Measurements from ENCODE around the gene MAD1L1.

MAD1L1 gene

DNA sequence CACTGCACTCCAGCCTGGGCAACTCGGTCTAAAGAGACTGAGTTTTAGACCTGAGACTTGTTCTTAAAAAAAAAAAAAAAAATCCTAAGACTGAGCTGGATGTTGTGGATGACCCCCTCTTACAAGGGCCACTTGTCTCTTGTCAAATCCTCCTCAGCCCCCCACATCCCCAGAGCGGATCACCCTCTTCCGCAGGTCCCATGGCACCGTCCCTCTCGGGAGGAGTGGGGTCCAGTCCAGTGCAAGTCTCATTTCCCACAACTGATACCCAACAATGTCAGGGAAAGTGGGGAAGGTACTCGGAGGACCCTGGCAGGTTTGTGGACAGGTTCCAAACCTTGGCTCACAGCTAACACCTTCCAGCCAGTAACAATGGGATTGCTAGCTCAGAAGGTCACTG, 462.4 kb downstream of the MAD1L1 start:
- H3K27ac ChIP-seq (ENCODE audit: insufficient read depth, low read length, poor library complexity, severe bottlenecking) = no peak overlapping the region
- DNase-seq = no peak
- H3K36me3 ChIP-seq (ENCODE audit: control insufficient read depth, insufficient read depth, low read length) = no peaks in the 10 kb centered on the region
- no peaks in the 10 kb centered on the region for H3K4me1 ChIP-seq (ENCODE audit: control insufficient read depth, insufficient read depth, low read length, poor library complexity, severe bottlenecking)
- no peak overlapping the region for H3K4me3 ChIP-seq (ENCODE audit: insufficient read depth, low read depth, low read length, poor library complexity, severe bottlenecking)
- no peaks in the 10 kb centered on the region for H3K27me3 ChIP-seq (replicated peaks; ENCODE audit: control insufficient read depth, insufficient read depth, low read length, poor library complexity, severe bottlenecking)
- H3K9me3 ChIP-seq (ENCODE audit: control insufficient read depth, low read length) = no peaks in the 10 kb centered on the region

DNA sequence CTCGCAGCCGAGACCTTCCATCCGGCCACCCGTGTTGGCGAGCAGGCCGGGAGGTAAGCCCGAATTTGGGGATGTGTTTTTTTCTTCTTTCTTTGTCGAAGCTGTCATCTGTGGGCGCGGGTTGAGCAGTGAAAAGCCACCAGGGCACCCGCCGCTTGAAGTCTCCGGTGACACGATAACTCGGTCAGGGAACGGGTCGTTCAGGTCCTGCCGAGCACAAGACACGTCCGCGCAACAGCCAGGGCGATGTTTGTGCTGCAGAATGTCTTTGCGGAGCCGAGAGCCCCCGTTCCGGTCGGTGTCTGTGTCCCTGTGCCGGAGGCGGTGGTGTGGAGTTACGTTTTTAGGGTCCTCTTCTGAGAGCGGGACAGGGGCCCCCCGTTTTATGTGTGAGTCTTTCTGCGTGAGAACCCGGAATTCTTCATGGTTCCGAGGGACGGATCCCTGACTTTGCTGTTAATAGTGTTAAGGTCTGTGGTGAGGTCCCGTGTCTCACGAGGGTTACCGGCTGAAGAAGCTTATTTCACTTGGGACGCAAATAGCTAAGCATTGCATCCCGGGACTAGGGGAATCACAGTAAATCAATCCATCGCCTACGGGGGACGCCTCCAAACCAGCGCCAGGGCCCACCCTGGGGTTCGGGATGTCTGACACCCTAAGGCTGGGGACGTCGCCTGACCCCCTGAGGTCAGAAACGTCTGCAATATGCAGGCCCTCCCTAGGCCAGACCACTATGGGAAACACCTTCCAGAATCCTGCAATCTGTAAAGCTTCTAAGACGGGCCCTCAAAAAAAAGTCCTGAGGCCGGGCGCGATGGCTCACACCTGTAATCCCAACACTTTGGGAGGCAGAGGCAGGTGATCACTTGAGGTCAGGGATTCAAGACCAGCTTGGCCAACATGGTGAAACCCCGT, 463.2 kb downstream of the MAD1L1 start:
- Histone ChIP-seq H3K4me3 (ENCODE audit: insufficient read depth, low read depth, low read length, poor library complexity, severe bottlenecking) (no peak overlapping the region), H3K27ac (ENCODE audit: insufficient read depth, low read length, poor library complexity, severe bottlenecking) (no peak overlapping the region), H3K9me3 (ENCODE audit: control insufficient read depth, low read length) (no peaks in the 10 kb centered on the region), H3K4me1 (ENCODE audit: control insufficient read depth, insufficient read depth, low read length, poor library complexity, severe bottlenecking) (no peaks in the 10 kb centered on the region), H3K36me3 (ENCODE audit: control insufficient read depth, insufficient read depth, low read length) (no peaks in the 10 kb centered on the region), H3K27me3 (replicated peaks; ENCODE audit: control insufficient read depth, insufficient read depth, low read length, poor library complexity, severe bottlenecking) (no peaks in the 10 kb centered on the region)
- no peak for DNase-seq

DNA sequence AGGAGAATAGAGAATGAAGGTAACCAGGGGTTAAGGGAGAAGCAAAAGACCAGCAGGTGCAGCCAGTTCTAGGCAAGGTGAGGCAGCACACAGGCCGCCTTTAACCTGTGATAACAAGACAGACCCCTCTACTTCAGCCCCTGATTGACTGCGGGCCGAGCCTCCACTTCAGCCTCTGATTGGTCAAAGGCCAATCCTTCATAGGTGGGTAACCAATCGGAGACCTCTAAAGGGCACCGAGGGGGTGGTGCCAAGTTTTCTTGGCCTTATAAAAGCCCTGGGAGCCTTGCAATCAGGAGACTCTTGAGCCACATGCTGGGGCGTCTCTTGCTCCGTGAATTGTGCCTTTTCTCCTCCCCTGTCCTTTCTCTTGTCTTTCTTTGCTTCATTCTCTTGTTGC, 463.9 kb downstream of the MAD1L1 start:
- no peak for DNase-seq
- no peak overlapping the region for H3K27ac ChIP-seq (ENCODE audit: insufficient read depth, low read length, poor library complexity, severe bottlenecking)
- H3K27me3 ChIP-seq (replicated peaks; ENCODE audit: control insufficient read depth, insufficient read depth, low read length, poor library complexity, severe bottlenecking) = no peaks in the 10 kb centered on the region
- no peaks in the 10 kb centered on the region for H3K36me3 ChIP-seq (ENCODE audit: control insufficient read depth, insufficient read depth, low read length)
- no peaks in the 10 kb centered on the region for H3K9me3 ChIP-seq (ENCODE audit: control insufficient read depth, low read length)
- no peaks in the 10 kb centered on the region for H3K4me1 ChIP-seq (ENCODE audit: control insufficient read depth, insufficient read depth, low read length, poor library complexity, severe bottlenecking)
- H3K4me3 ChIP-seq (ENCODE audit: insufficient read depth, low read depth, low read length, poor library complexity, severe bottlenecking) = no peak overlapping the region

DNA sequence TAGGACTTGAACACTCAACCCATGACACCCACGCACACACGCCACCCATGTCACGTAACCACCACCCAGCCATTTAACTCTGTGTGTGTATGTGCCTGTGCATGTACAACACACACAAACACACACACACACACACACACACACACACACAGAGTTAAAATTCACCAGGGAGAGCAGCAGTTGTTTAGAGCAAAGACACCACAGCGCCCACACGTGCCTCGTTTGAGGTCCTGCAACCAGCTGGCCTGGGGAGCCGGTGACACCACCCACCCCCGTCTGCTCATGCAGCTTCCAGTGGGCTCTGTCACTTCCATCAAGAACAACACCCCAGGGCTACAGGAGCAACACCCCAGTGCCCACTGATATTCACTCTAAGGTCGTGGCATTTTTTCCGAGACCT, 465.2 kb downstream of the MAD1L1 start:
- Histone ChIP-seq H3K9me3 (ENCODE audit: control insufficient read depth, low read length) (peaks cover 7% of the 10 kb centered on the region), H3K36me3 (ENCODE audit: control insufficient read depth, insufficient read depth, low read length) (no peaks in the 10 kb centered on the region), H3K27me3 (replicated peaks; ENCODE audit: control insufficient read depth, insufficient read depth, low read length, poor library complexity, severe bottlenecking) (no peaks in the 10 kb centered on the region), H3K27ac (ENCODE audit: insufficient read depth, low read length, poor library complexity, severe bottlenecking) (no peak overlapping the region), H3K4me1 (ENCODE audit: control insufficient read depth, insufficient read depth, low read length, poor library complexity, severe bottlenecking) (no peaks in the 10 kb centered on the region), H3K4me3 (ENCODE audit: insufficient read depth, low read depth, low read length, poor library complexity, severe bottlenecking) (no peak overlapping the region)
- no peak for DNase-seq

All from effector memory CD4-positive, alpha-beta T cell (primary cell).